Measurements from ENCODE around the gene NCDN. TPM values are rescaled to one million over a fixed set of nuclear protein-coding genes. Genes with fewer than 3 reads are reported as not detected.
A peak's percentile ranks its signal among the peaks of the same experiment; 100 is the strongest.

NCDN gene
- total RNA-seq, 1 donor from 2014 or later, result 34.0 TPM

DNA sequence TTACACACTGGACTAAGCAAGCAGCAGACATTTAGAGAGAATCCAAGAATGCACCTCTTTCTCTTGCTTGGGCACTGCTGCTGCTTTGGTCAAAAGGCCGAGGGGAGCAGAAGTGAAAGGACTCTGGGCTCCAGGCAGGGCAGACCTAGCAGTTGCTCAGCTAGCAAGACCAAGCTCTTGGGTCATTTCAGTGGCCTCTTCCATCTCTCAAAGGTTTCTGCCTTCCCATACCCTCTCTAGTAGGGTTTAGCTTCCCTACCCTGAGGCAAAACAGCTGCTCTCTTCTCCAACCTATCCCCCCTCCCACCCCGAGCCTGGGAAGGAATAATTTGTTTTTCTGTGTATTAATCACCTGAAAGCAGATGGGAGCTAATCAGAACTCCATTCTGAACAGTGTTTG is 41.3 kb downstream of the NCDN start:
- DNase-seq, result no peak
- Mint-ChIP-seq H3K27me3 (no peaks in the 10 kb centered on the region), H3K4me3 (no peak overlapping the region), H3K36me3 (ENCODE audit: low read depth) (peaks cover 28% of the 10 kb centered on the region), H3K4me1 (no peaks in the 10 kb centered on the region), H3K9me3 (no peaks in the 10 kb centered on the region), H3K27ac (no peak overlapping the region)
- intact Hi-C loops (cut with micrococcal nuclease), result no loop called here

DNA sequence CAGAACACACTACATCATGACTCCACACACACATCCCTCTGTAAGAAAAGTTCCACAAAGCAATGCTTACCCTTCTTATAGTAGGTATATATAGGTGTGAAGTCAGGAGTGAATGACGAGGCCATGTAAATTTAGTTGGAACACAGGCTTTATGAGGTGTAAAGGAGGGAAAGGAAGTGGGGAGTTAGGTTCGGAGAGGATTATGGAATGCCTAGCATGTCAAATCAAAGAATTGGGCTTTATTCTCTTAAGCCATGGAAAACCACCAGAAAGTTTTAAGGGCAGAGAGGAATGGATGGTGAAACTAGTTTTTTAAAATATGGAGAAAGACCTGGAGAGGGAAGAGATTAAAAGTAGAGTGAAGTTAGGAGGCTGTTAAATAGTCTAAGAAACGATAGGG is 41.8 kb downstream of the NCDN start:
- Mint-ChIP-seq H3K36me3 (ENCODE audit: low read depth) (peaks cover 32% of the 10 kb centered on the region), H3K4me1 (no peaks in the 10 kb centered on the region), H3K27ac (no peak overlapping the region), H3K9me3 (no peaks in the 10 kb centered on the region), H3K4me3 (no peak overlapping the region), H3K27me3 (no peaks in the 10 kb centered on the region)
- intact Hi-C loops (cut with micrococcal nuclease), result no loop called here
- DNase-seq, result no peak

DNA sequence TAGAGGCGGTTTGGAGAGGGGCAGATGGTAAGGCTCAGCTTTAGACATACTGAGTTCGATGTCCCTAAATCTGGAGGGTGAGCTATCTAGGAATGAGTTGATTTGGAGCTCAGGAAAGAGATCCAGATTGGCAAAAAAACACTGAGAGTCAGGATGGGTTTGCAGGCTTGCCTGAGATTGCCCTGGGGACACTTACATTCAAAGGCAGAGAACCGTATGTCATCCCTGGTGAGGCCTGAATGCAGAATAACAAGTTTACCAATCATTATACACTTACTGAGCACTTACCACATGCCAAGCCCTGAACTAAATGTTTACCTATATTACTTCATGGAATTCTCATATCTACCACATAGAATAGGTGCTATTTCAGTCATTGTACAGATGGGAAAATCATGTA is 43.0 kb downstream of the NCDN start:
- Mint-ChIP-seq H3K4me1 (no peaks in the 10 kb centered on the region), H3K27me3 (no peaks in the 10 kb centered on the region), H3K4me3 (no peak overlapping the region), H3K9me3 (no peaks in the 10 kb centered on the region), H3K27ac (no peak overlapping the region), H3K36me3 (ENCODE audit: low read depth) (peaks cover 37% of the 10 kb centered on the region)
- no peak for DNase-seq
- intact Hi-C loops (cut with micrococcal nuclease), result no loop called here

DNA sequence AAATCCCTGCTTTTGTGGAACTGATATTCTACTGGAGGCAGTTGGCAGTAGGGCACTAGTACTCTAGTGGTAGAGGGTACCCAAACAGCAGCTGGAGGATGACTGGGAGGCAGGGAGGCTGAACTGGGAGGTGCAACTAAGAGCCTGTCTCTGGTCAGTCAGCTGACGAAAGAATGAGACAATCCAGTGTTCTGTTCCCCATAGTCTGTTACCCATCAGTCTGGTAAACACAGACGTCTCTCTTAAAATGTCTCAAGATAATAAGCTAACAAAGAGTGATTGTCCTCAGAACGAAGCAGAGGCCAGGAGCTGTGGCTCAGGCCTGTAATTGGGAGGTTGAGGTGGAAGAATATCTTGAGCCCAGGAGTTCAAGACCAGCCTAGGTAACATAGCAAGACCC is 45.9 kb downstream of the NCDN start:
- intact Hi-C loops (cut with micrococcal nuclease), result no loop called here

DNA sequence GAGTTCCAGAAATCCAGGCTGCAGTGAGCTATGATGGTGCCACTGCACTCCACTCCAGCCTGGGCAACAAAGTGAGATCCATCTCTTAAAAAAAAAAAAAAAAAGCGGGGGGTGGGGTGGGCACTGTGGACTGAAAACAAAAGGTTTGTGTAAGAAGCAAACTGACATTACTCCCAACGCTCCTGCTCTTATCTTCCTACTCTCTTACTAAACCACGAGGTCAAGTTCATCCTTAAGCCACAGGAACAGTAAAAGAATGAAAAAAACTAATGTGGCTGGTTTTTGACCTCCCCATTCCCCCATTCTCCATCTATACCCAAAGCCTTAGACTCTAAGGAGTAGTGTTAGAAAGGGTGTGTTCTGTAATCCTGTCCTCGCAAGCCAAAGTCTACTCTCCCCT is 46.3 kb downstream of the NCDN start:
- H3K9me3 Mint-ChIP-seq, result no peaks in the 10 kb centered on the region
- no peak for DNase-seq
- H3K4me1 Mint-ChIP-seq, result peaks cover 4% of the 10 kb centered on the region
- no peak overlapping the region for H3K27ac Mint-ChIP-seq
- intact Hi-C loops (cut with micrococcal nuclease), result no loop called here
- H3K27me3 Mint-ChIP-seq, result no peaks in the 10 kb centered on the region
- peaks cover 51% of the 10 kb centered on the region for H3K36me3 Mint-ChIP-seq (ENCODE audit: low read depth)
- H3K4me3 Mint-ChIP-seq, result no peak overlapping the region

More for the DNA sequence above, 45.9 kb downstream of the NCDN start:
- Mint-ChIP-seq H3K36me3 (ENCODE audit: low read depth) (peaks cover 48% of the 10 kb centered on the region), H3K4me3 (no peak overlapping the region), H3K4me1 (peaks cover 4% of the 10 kb centered on the region), H3K27me3 (no peaks in the 10 kb centered on the region), H3K27ac (no peak overlapping the region), H3K9me3 (no peaks in the 10 kb centered on the region)
- no peak for DNase-seq

DNA sequence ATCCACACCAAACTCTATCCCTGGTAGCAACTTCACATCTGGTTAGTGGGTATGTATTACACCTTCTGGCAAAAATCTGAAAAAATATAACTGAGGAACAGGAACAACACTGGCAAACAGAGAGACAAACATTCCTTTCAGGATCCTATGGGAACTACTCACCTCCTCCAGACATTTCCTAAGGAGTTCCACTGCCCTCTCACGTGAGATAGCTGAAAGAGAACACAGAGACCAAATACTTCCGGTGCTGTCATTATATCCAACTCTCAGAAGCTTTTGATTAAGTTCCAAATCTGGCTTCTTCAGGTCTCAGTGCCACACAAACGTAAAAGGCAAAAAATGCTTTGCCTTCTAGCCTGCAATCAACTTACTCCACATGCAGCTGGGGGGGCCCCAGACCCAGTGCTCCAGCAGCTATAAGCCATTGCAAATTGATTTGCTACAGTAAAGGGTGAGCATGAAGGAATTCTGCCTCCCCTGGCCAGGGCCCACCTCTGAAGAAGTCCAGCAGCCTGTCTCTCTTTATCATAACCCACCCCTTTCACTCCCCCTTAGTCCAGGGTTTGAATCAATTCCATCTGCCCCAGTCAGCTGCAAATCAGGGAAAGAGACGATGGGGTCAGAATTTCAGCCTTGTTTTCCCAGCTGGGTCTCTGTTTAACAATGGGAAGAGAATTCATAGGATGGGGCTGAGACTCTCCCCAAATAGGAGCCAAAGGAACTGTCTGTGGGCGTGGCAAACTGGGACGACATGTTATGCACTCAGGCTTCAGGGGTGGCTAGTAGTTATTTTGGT is 47.7 kb downstream of the NCDN start:
- Mint-ChIP-seq H3K36me3 (ENCODE audit: low read depth) (peaks cover 52% of the 10 kb centered on the region), H3K4me3 (no peak overlapping the region), H3K4me1 (peaks cover 6% of the 10 kb centered on the region), H3K27ac (no peak overlapping the region), H3K9me3 (no peaks in the 10 kb centered on the region), H3K27me3 (no peaks in the 10 kb centered on the region)
- no peak for DNase-seq
- intact Hi-C loops (cut with micrococcal nuclease), result no loop called here

DNA sequence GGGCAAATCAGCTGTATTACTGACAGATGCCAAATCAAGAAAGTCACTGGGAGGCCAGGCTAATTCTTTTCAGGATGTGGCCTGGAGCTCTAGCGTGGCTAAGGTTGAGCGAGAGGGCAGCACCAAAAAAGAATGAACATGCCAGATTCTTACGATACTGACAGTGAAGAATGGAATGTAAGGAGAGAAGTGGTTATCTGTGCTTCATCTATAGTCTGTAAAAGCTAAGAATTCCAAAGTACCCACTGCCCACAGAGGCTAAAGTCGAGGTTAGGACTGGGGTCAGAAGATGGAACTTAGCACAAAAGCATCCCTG is 48.2 kb downstream of the NCDN start:
- peaks cover 6% of the 10 kb centered on the region for H3K4me1 Mint-ChIP-seq
- DNase-seq, result no peak
- no peaks in the 10 kb centered on the region for H3K27me3 Mint-ChIP-seq
- intact Hi-C loops (cut with micrococcal nuclease), result no loop called here
- no peak overlapping the region for H3K27ac Mint-ChIP-seq
- no peaks in the 10 kb centered on the region for H3K9me3 Mint-ChIP-seq
- no peak overlapping the region for H3K4me3 Mint-ChIP-seq
- H3K36me3 Mint-ChIP-seq (ENCODE audit: low read depth), result peaks cover 51% of the 10 kb centered on the region

DNA sequence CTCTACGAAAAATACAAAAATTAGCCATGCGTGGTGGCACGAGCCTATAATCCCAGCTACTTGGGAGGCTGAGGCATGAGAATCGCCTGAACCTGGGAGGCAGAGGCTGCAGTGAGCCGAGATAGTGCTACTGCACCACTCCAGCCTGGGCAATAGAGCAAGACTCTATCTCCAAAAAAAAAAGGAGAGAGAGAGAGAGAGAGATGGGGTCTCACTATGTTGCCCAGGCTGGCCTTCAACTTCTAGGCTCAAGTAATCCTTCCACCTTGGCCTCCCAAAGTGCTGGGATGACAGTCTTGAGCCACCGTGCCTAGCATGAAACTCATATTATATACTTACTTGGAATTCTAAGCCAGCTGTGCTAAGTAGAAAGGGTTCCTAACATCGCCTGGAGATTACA is 54.1 kb downstream of the NCDN start:
- Mint-ChIP-seq H3K9me3 (no peaks in the 10 kb centered on the region), H3K36me3 (ENCODE audit: low read depth) (peaks cover 46% of the 10 kb centered on the region), H3K4me3 (no peak overlapping the region), H3K4me1 (peaks cover 14% of the 10 kb centered on the region), H3K27ac (no peak overlapping the region), H3K27me3 (no peaks in the 10 kb centered on the region)
- intact Hi-C loops (cut with micrococcal nuclease), result no loop called here
- DNase-seq, result no peak

DNA sequence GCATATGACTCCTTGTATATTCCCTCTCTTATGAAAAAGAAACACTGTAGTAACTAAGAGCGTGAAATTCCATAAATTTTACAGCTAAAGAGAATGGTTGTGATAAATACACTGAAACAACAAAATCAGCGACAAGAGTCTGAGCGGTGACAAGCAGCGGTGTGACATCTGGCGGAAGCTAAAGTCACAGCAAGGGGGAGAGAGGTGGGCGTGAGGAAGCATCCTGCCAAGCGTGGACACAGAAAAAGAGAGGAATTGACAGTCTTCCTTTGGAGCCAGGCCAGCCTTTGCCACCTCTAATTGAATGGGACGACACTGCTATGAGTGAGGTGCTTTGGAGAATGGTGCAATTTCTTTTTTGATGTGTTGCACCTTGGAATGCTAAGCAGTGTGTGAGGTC is 57.8 kb downstream of the NCDN start:
- H3K36me3 Mint-ChIP-seq (ENCODE audit: low read depth), result peaks cover 41% of the 10 kb centered on the region

More for the DNA sequence above, 57.8 kb downstream of the NCDN start:
- DNase-seq, result no peak
- Mint-ChIP-seq H3K27ac (peak overlapping the region; percentile 17), H3K9me3 (no peaks in the 10 kb centered on the region), H3K4me1 (peaks cover 13% of the 10 kb centered on the region), H3K27me3 (no peaks in the 10 kb centered on the region), H3K4me3 (no peak overlapping the region)
- intact Hi-C loops (cut with micrococcal nuclease), result no loop called here

Other genes starting within 250 kb of the NCDN start
- gene KIAA0319L, start 396 bp upstream of the NCDN start, total RNA-seq, result 35.2 and 35.3 TPM in 2 replicates
- gene TFAP2E, start 15.5 kb downstream of the NCDN start, total RNA-seq, result 0.38 and 0.49 TPM in 2 replicates
- gene PSMB2, start 83.7 kb downstream of the NCDN start, total RNA-seq, result 133 TPM in 2 replicates
- gene C1orf216, start 161.1 kb downstream of the NCDN start, total RNA-seq, result 25.0 and 26.0 TPM in 2 replicates
- 59.4 and 62.3 TPM in 2 replicates for gene CLSPN, start 212.2 kb downstream of the NCDN start, total RNA-seq

Measured in activated CD4-positive, alpha-beta T cell treated with anti-CD3 and anti-CD28 coated beads, Interleukin-2, amount 10 ng/mL, durations not matched to agents 24 days and 14 days (primary cell).